NOMO-1 treated with DMSO at 0.1 percent for 48 hours (cell line): Measurements from ENCODE around the gene SLCO4A1.
A peak's percentile ranks its signal among the peaks of the same experiment; 100 is the strongest.

Source experiments
- DNase-seq: peaks from one replicate; lab custom pipeline; 2025; ENCODE audit not compliant: unreplicated experiment; lab: John Stamatoyannopoulos, UW

The SLCO4A1 gene

DNA sequence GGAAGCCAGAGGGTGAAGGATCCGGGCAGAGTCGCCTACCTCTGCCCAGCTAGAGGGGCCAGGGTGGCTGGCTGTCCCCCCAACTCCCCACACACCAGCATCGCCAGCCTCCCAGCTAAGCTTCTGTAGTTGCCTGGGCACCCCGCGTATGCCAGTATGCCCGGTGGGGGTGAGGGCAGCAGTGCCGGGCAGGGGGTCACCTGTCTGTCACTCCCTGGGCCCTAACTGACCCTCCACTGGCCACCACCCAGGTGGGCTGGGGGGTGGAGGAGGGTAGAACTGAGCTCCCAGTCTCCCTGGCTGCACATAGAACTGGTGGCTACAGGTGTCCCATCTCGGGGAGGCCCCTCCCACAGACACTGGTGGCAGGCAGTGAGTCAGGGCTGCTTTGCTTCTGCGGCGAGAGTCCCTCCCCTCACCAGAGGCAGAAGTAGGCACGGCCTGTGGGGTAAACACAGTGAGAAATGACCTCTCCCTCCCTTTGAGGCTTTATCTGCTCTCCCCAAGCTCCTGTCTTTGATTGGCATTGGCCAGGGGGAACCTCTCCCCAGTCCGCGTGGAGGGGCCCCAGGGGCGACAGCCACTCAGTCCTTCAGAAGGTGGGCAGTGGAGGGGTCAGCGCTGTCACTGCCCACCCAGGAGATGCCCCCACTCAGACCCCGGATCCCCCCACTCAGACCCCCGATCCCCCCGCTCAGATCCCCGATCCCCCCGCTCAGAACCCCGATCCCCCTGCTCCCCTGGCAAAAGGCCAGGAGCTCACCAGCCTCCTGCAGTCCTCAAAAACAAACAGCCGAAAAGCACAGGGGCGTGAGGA lies 68.8 kb downstream of the SLCO4A1 start:
- peak; percentile 81 for DNase-seq

- DNase-seq, result no peak
These were observed 69.4 kb downstream of the SLCO4A1 start for GRCh38 chr20:62711703-62712101.

DNA sequence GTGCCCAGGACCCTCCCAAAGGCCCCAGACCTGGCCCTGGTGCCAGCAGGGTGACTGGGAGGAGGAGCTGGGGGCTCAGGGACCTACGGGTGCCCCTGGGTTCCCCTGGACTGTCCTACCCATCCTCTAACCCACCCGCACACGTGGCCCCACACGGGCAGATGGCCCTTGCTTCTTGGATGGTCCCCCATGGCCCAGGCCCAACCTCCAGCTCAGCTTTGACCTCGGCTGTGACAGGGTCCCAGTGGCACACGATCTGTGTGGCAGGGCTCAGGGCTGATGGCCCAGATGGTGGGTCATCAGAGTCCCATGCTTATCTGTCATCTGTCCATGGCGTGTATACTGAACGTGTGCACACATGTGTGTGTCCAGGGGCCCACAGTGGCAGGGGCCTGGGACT lies 70.3 kb downstream of the SLCO4A1 start:
- DNase-seq, result no peak

GRCh38 chr20:62714006-62714405 lies 71.7 kb downstream of the SLCO4A1 start:
- no peak for DNase-seq

DNA sequence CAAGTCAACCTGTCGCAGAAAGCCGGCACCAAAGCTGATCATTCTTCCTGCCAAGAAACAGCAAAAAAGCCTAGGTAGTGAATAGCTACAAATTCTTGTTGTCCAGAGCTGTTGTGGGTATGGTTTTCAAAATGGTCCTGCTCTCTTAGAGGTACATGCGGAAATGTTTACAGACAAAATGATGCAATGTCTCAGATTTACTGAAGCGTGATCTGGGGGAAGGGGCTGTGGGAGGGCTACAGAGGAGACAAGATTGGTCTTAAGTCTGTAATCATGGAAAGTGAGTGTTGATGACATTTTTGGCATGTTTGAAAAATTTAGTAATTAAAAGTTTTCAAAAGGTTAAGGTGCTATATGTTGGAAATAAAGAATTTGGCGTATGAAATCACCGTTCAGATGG lies 72.5 kb downstream of the SLCO4A1 start:
- no peak for DNase-seq

DNA sequence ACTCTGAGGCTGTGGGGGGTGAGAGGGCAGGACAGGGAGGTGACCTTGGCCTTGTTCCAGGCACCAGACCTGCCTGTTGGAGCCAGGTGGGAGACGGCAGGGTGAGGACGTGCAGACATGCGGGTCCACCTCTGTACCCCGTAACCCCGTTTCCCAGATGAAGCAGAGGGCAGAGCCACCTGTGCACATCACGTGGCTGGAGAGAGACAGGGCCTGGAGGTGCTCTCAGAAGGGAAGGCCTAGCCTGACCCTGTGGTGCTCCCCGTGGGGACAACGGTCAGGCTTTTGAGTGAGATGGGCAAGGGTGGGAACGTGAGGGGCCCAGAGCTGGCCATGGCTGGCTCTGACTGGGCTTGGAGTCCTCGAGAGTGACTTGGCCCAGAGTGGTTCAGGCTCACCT lies 72.9 kb downstream of the SLCO4A1 start:
- DNase-seq, result no peak

DNA sequence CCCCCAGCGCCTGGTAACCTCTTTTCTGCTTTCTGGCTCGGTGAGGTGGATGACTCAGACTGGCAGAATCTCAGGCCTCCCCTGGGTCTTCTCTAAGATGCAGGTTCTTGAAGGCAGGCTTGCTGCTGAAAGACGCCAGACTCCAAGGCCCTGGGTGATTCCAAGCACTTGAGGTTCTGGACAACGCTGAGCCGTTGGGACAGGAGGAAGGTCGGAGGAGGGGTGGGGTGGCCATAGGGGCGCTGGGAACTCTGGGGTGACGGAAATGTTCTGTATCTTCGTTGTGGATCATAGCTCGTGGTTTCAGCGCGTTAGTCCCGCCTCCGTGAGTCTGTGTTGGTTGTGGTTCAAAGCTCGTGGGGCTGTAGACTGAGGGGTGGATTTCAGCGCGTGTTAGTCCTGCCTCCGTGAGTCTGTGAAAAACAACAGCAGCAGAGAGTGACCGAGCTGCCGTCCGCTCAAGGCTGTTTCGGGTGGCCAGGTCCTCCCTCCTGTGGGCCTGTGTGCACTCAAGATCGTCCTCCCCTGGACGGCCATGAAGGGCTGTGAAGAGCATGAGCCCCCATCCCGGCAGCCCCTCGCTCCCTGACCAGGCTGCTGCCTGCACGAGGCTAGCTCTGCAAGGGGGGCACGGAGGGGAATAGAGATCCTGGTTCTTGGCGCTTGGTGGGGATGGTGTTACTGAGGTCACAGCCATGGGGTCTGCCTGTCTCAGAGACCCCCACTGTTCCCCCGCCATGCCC lies 74.1 kb downstream of the SLCO4A1 start:
- no peak for DNase-seq

DNA sequence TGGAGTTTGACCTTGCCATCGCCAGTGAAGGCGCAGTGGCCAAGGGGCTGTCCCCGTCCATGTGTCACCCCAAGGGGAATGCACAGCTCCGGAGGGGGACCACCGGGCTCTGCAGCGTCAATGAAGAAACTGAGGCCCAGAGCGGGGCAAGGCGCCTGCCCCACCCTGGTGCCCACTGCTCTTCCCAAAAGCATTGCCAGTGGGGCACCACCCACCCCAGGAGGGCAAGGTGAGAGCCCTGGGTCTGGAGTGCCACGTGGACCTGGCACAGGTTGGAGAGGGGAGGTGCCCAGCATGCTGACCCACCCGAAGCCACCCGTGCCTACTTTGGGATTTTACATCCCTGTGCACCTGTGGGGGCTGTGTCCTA lies 74.6 kb downstream of the SLCO4A1 start:
- DNase-seq, result no peak

DNA sequence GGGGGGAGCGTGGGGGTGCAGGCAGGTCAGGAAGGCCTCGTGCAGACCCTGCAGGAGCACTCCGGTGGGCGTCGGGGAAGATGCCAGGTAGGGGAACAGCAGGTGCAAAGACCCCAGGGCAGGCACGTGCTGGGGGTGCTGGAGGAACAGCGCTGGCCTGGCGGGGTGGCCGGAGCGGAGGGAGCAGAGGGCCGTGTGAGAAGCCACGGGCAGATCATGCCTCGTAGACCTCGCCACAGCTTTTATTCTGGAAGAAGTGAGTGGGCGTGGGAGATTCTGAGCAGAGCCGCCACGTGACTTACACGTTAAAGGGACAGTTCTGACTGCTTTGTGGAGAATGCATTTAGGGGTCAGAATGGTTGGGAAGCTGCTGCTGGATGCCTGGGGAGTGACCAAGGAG lies 75.6 kb downstream of the SLCO4A1 start:
- no peak for DNase-seq

DNA sequence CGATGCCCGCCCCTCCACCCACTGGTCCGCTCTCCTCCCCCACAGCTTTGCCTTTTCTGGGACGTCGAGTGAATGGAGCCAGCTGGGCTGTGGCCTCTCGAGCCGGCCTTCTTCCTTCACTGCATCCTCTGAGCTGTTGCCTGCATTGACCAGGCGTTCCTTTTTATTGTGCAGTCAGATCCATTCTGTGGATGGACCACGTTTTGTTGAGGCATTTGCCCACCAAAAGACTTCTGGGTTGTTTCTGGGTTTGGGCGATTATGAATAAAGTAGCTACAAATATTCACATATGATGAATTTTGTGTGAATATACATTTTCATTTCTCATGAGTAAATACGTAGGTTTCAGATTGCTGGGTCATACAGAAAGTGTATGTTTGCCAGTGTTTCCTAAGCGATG lies 76.2 kb downstream of the SLCO4A1 start:
- no peak for DNase-seq

- DNase-seq, result no peak
These were observed 77.1 kb downstream of the SLCO4A1 start for GRCh38 chr20:62719250-62719935.
